ENCODE data around the gene INPPL1.

GRCh38 chr11:72283947-72284346 lies 59.4 kb downstream of the INPPL1 start:
- TF ChIP-seq POLR2AphosphoS5 (IDR thresholded peaks at IDR 0.05; ENCODE audit: low read depth, low read length) (no peak), POLR2A (IDR thresholded peaks at IDR 0.05; ENCODE audit: low read depth, low read length) (no peak)
